ENCODE results near the gene NUP214.

The NUP214 gene

GRCh38 chr9:131257266-131258025 lies 132.1 kb downstream of the NUP214 start:
- CTCF ChIA-PET: interaction anchor here (0.6 to 1.2 kb wide), 4 partner anchors 39 to 1016 kb away, joined by 3 to 4 read pairs (median 4); no protein-coding TSS in a partner anchor
- Histone ChIP-seq H3K4me3 (ENCODE audit: low read depth, low read length) (no peak overlapping the region), H3K9me3 (ENCODE audit: control insufficient read depth, insufficient read depth, low read depth, low read length) (no peaks in the 10 kb centered on the region), H3K27ac (ENCODE audit: extremely low read depth, low read depth, low read length) (no peak overlapping the region), H3K36me3 (ENCODE audit: control insufficient read depth in 2 of 2, insufficient read depth in 1 of 2, low read length in 2 of 2) (no peaks in the 10 kb centered on the region), H3K4me1 (ENCODE audit: control insufficient read depth, insufficient read depth, low read length) (no peaks in the 10 kb centered on the region)
- POLR2A ChIA-PET: interaction anchor here (1.5 kb wide), 1 partner anchor 132 kb away, joined by 3 read pairs; the partner anchor contains the start of gene NUP214
- no peak for TF ChIP-seq ZFP69B (tag by site-specific recombination; IDR thresholded peaks at IDR 0.05)
- no peak for TF ChIP-seq ZNF398 (tag by site-specific recombination; IDR thresholded peaks at IDR 0.05)
- no peak for TF ChIP-seq ZNF610 (tag by site-specific recombination; IDR thresholded peaks at IDR 0.05; ENCODE audit: borderline replicate concordance)
- no peak for TF ChIP-seq BCL6B (tag by site-specific recombination; IDR thresholded peaks at IDR 0.05)
- no peak for TF ChIP-seq ZNF560 (tag by site-specific recombination; IDR thresholded peaks at IDR 0.05; ENCODE audit: borderline replicate concordance)
- TF ChIP-seq ZNF701 (tag by site-specific recombination; IDR thresholded peaks at IDR 0.05): no peak
- TF ChIP-seq ZNF169 (tag by site-specific recombination; IDR thresholded peaks at IDR 0.05): no peak
- TF ChIP-seq ZSCAN18 (tag by site-specific recombination; IDR thresholded peaks at IDR 0.05): no peak
- TF ChIP-seq SP7 (tag by site-specific recombination; IDR thresholded peaks at IDR 0.05): no peak
- TF ChIP-seq ZNF394 (tag by site-specific recombination; IDR thresholded peaks at IDR 0.05; ENCODE audit: borderline replicate concordance): no peak

GRCh38 chr9:131258186-131258585 lies 132.8 kb downstream of the NUP214 start:
- POLR2A ChIA-PET: interaction anchor here (0.6 kb wide), 1 partner anchor 8 kb away, joined by 8 read pairs; no protein-coding TSS in a partner anchor
- Histone ChIP-seq H3K9me3 (ENCODE audit: control insufficient read depth, insufficient read depth, low read depth, low read length) (no peaks in the 10 kb centered on the region), H3K4me1 (ENCODE audit: control insufficient read depth, insufficient read depth, low read length) (no peaks in the 10 kb centered on the region), H3K27ac (ENCODE audit: extremely low read depth, low read depth, low read length) (no peak overlapping the region), H3K36me3 (ENCODE audit: control insufficient read depth in 2 of 2, insufficient read depth in 1 of 2, low read length in 2 of 2) (no peaks in the 10 kb centered on the region), H3K4me3 (ENCODE audit: low read depth, low read length) (no peak overlapping the region)
- CTCF ChIA-PET: interaction anchor here (0.6 kb wide), 1 partner anchor 38 kb away, joined by 3 read pairs; no protein-coding TSS in a partner anchor
- no peak for TF ChIP-seq SALL2 (tag by site-specific recombination; IDR thresholded peaks at IDR 0.05; ENCODE audit: borderline replicate concordance)
- no peak for TF ChIP-seq ZBTB44 (tag by site-specific recombination; IDR thresholded peaks at IDR 0.05)
- TF ChIP-seq ZNF626 (tag by site-specific recombination; IDR thresholded peaks at IDR 0.05): no peak
- no peak for TF ChIP-seq ZNF335 (tag by site-specific recombination; conservative IDR thresholded peaks at IDR 0.05)
- no peak for TF ChIP-seq KLF7 (tag by site-specific recombination; IDR thresholded peaks at IDR 0.05; ENCODE audit: borderline replicate concordance)
- TF ChIP-seq ZNF529 (tag by site-specific recombination; IDR thresholded peaks at IDR 0.05; ENCODE audit: insufficient replicate concordance): no peak
- no peak for TF ChIP-seq ZNF362 (tag by site-specific recombination; IDR thresholded peaks at IDR 0.05)
- no peak for TF ChIP-seq SP2 (tag by site-specific recombination; IDR thresholded peaks at IDR 0.05)
- TF ChIP-seq KLF9 (tag by site-specific recombination; IDR thresholded peaks at IDR 0.05; ENCODE audit: low read depth): no peak
- no peak for TF ChIP-seq ZNF654 (tag by site-specific recombination; IDR thresholded peaks at IDR 0.05; ENCODE audit: low read depth)
- no peak for TF ChIP-seq ZFP69B (tag by site-specific recombination; IDR thresholded peaks at IDR 0.05)
- TF ChIP-seq TCF7L2 (IDR thresholded peaks at IDR 0.05; ENCODE audit: borderline replicate concordance, low read depth, low read length): no peak
- TF ChIP-seq ZNF341 (tag by site-specific recombination; IDR thresholded peaks at IDR 0.05; ENCODE audit: low read depth): no peak
- no peak for TF ChIP-seq KLF10 (tag by site-specific recombination; IDR thresholded peaks at IDR 0.05)
- no peak for TF ChIP-seq ZSCAN30 (tag by site-specific recombination; IDR thresholded peaks at IDR 0.05)
- TF ChIP-seq ZNF26 (tag by site-specific recombination; IDR thresholded peaks at IDR 0.05): no peak
